Keratinocyte (primary cell): ENCODE data around the gene GSTO2.

Experiments used
- EZH2 ChIP-seq: IDR thresholded peaks from one replicate; pipeline ENCODE4 v1.6.1; 2012; ENCODE audit warnings: inconsistent platforms, mild to moderate bottlenecking, low read length, moderate library complexity
- TF ChIP-seq, protein P1 (sequence below), 3 experiments: IDR thresholded peaks in 1 of 3; conservative IDR thresholded peaks in 1 of 3; optimal IDR thresholded peaks in 1 of 3; 2 replicates in 2 of 3; 3 replicates in 1 of 3; pipeline versions ENCODE3 to v1.5.1; 2011; ENCODE audit warnings: low read length in 3 of 3, mild to moderate bottlenecking in 3 of 3, moderate library complexity in 2 of 3, control low read depth in 1 of 3, inconsistent platforms in 1 of 3; ENCODE audit not compliant: insufficient read depth in 2 of 3; ENCODE audit errors: extremely low read depth in 1 of 3

DNA sequence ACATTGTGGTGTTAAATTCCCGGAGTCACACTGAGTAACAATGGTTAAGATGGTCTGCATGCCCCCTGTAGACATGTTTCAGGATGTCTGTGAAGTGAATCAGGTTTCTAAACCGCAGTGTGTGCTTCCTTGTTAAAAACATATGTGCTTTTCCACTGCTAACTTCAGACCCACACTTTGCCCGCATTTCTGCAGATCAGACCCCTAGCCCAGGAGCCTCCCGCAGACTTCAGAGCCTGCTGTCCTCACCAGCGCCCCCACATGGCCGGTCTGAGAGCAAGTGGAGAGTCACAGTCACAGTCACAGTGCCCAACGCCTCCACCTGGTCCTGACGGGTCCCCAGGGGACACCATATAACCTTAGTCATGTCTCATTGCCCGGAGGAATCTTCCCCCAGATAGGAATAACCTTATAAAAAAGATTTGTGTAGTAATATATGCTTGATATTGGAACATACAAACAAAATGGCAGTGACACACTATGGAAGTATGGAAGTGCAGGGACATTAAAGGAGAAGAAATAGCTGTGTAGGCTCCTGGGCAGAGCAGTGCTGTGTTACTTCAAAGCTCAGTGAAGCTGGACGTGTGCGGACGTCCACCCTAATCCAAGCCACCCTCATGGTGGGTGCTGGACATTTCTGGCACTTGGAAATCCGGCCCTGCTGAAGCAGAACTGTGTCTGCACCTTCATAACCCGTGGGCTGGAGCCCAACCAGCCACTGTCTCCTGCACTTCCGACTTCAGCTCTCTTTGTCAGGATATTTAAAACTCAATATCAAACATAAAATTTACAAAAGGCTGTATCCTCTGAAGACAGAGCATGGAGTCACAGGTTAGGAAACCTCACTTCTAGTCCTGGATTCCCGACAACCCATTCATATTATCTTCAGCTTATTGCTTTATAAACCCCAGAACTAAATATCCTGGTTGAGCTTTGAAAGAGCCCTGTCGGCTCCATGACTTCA lies 29.0 kb downstream of the GSTO2 start:
- TF ChIP-seq, protein P1, sequence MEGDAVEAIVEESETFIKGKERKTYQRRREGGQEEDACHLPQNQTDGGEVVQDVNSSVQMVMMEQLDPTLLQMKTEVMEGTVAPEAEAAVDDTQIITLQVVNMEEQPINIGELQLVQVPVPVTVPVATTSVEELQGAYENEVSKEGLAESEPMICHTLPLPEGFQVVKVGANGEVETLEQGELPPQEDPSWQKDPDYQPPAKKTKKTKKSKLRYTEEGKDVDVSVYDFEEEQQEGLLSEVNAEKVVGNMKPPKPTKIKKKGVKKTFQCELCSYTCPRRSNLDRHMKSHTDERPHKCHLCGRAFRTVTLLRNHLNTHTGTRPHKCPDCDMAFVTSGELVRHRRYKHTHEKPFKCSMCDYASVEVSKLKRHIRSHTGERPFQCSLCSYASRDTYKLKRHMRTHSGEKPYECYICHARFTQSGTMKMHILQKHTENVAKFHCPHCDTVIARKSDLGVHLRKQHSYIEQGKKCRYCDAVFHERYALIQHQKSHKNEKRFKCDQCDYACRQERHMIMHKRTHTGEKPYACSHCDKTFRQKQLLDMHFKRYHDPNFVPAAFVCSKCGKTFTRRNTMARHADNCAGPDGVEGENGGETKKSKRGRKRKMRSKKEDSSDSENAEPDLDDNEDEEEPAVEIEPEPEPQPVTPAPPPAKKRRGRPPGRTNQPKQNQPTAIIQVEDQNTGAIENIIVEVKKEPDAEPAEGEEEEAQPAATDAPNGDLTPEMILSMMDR (optimal IDR thresholded peaks at IDR 0.05 in 1 of 3, IDR thresholded peaks at IDR 0.05 in 1 of 3, conservative IDR thresholded peaks at IDR 0.05 in 1 of 3; ENCODE audit: extremely low read depth in 1 of 3, insufficient read depth in 2 of 3, low read length in 3 of 3), result peak; percentile 48 to 55 (median 53)
- no peak for TF ChIP-seq EZH2
